OCI-LY1 (cell line): Measurements from ENCODE around the gene CREG2.

Experiments
- EZH2 ChIP-seq: fragments of 200-600 bp; sonication (generic), shearing (Covaris generic); IDR thresholded peaks from 2 replicates; pipeline ENCODE4 v1.8.0; 2017; ENCODE audit warnings: borderline replicate concordance, mixed run types, mild to moderate bottlenecking, antibody characterized with exemption, low read length, moderate library complexity, mixed read lengths
- TF ChIP-seq, protein P1 (sequence below): fragments of 200-600 bp; sonication (generic), shearing (Covaris generic); IDR thresholded peaks from 2 replicates; pipeline ENCODE4 v1.5.1; 2017; ENCODE audit warnings: mild to moderate bottlenecking, antibody characterized with exemption, low read length, moderate library complexity, mixed read lengths

DNA sequence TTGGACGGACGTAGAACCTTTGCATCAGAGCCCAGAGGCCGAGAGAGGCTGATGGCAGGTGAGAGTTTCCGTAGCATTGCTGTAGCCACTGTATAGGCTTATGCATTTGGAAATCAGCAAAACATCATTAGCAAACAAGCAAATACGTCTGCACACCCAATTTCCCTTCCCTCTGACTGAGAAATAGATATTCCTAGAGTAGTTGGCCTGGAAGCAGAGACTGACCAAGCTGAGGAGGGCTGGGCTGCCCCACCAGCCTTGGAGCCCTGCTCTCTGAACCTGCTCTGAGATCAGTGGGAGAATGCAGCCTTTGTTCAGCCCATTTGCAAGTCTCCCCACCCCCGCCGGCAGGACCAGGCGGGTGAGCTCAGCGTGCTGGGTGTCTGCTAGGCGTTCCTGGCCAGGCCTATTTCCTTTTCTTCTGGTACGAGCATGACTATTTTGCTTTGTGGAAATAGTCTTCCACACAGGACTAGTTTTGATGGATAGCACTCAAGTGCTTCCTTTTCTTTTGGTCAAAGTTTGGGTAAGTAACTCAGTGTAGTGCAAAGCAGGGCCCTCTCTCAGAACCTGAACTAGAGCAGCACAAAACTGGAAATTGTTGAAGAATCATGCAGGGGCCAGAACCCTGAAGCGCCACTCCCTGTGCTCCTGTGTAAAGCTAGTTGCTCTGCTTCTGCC, 56.9 kb downstream of the CREG2 start:
- TF ChIP-seq EZH2: no peak
- TF ChIP-seq, protein P1, sequence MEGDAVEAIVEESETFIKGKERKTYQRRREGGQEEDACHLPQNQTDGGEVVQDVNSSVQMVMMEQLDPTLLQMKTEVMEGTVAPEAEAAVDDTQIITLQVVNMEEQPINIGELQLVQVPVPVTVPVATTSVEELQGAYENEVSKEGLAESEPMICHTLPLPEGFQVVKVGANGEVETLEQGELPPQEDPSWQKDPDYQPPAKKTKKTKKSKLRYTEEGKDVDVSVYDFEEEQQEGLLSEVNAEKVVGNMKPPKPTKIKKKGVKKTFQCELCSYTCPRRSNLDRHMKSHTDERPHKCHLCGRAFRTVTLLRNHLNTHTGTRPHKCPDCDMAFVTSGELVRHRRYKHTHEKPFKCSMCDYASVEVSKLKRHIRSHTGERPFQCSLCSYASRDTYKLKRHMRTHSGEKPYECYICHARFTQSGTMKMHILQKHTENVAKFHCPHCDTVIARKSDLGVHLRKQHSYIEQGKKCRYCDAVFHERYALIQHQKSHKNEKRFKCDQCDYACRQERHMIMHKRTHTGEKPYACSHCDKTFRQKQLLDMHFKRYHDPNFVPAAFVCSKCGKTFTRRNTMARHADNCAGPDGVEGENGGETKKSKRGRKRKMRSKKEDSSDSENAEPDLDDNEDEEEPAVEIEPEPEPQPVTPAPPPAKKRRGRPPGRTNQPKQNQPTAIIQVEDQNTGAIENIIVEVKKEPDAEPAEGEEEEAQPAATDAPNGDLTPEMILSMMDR: no peak
